Measurements from ENCODE around the gene CPT1C. TPM values are rescaled to one million over a fixed set of nuclear protein-coding genes. Genes with fewer than 3 reads are reported as not detected.

The CPT1C gene
- total and polyA plus RNA-seq, 2 of the 8 experiments (the other 6 are each of a cell fraction or from before 2014, with no cell fraction given), result 79.6 to 91.8 TPM

- no peak for TF ChIP-seq ASH2L (IDR thresholded peaks at IDR 0.05; ENCODE audit: low read length)
These were observed 38.1 kb upstream of the CPT1C start (continued) for GRCh38 chr19:49652551-49653465.

Data from H1 (cell line).